Measurements from ENCODE around the gene HDAC4. TPM values are rescaled to one million over a fixed set of nuclear protein-coding genes. Genes with fewer than 3 reads are reported as not detected.

Gene HDAC4
- total RNA-seq, 2 experiments from 2014 or later, result 32.0 to 35.6 TPM

GRCh38 chr2:239056611-239057010, 344.2 kb downstream of the HDAC4 start:
- H3K27ac Mint-ChIP-seq, result no peak overlapping the region

GRCh38 chr2:239055756-239056493, 344.9 kb downstream of the HDAC4 start:
- CTCF ChIA-PET, result no interaction called here
- intact Hi-C loops (cut with micrococcal nuclease), result no loop called here

More at GRCh38 chr2:239056611-239057010, 344.2 kb downstream of the HDAC4 start:
- Mint-ChIP-seq H3K4me3 (no peak overlapping the region), H3K27me3 (ENCODE audit: low read depth) (no peaks in the 10 kb centered on the region), H3K9me3 (peaks cover 2% of the 10 kb centered on the region), H3K4me1 (ENCODE audit: low read depth) (no peaks in the 10 kb centered on the region), H3K36me3 (ENCODE audit: low read depth) (peaks cover 26% of the 10 kb centered on the region)
- CTCF ChIA-PET, result no interaction called here
- no peak for DNase-seq
- intact Hi-C loops (cut with micrococcal nuclease), result no loop called here

GRCh38 chr2:239054921-239055320, 345.9 kb downstream of the HDAC4 start:
- no peak overlapping the region for H3K27ac Mint-ChIP-seq
- intact Hi-C loops (cut with micrococcal nuclease), result no loop called here
- H3K36me3 Mint-ChIP-seq (ENCODE audit: low read depth), result peaks cover 18% of the 10 kb centered on the region
- no peak overlapping the region for H3K4me3 Mint-ChIP-seq
- H3K4me1 Mint-ChIP-seq (ENCODE audit: low read depth), result no peaks in the 10 kb centered on the region
- H3K27me3 Mint-ChIP-seq (ENCODE audit: low read depth), result no peaks in the 10 kb centered on the region
- no peak for DNase-seq
- peaks cover 2% of the 10 kb centered on the region for H3K9me3 Mint-ChIP-seq
- CTCF ChIA-PET, result no interaction called here

More at GRCh38 chr2:239055756-239056493, 344.9 kb downstream of the HDAC4 start:
- Mint-ChIP-seq H3K36me3 (ENCODE audit: low read depth) (peaks cover 21% of the 10 kb centered on the region), H3K27me3 (ENCODE audit: low read depth) (no peaks in the 10 kb centered on the region), H3K4me1 (ENCODE audit: low read depth) (no peaks in the 10 kb centered on the region), H3K9me3 (peaks cover 2% of the 10 kb centered on the region), H3K4me3 (no peak overlapping the region), H3K27ac (no peak overlapping the region)
- no peak for DNase-seq

DNA sequence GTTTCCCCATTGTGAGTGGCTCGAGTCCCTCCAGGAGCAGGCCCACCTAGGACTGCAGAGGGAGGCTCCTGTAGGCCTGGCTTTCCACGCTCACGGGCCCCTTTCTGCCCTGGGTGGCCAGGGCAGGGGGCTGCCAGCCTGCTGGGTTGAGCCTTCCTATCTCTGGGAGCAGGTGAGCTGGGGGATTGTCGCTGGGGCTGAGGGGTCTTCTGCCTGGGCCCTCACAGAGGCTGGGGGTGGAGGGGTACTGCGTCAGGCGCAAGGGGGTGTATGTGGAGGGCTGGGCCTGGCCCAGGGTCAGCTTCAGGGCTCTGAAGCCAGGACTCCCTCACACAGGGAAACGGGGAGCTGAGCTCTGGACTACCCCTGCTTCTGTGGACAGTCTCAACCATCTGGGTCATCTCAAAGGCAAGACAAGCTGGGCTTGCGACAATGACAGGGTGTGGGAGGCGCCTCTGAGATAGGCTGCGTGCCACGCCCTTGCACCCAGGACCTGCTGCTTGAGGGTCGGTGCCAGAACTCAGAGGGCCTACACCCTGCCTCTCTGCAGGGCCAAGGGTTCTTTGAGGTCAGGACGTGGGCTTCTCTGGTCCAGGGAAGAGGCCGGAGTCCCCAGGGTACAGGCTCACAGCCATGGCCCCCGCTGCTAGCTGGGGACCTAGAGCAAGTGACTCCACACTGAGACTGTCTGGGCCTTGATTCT, 346.9 kb downstream of the HDAC4 start:
- Mint-ChIP-seq H3K36me3 (ENCODE audit: low read depth) (peaks cover 18% of the 10 kb centered on the region), H3K27me3 (ENCODE audit: low read depth) (no peaks in the 10 kb centered on the region), H3K4me1 (ENCODE audit: low read depth) (no peaks in the 10 kb centered on the region), H3K27ac (no peak overlapping the region), H3K4me3 (no peak overlapping the region), H3K9me3 (no peaks in the 10 kb centered on the region)
- CTCF ChIA-PET, result no interaction called here
- intact Hi-C loops (cut with micrococcal nuclease), result no loop called here
- no peak for DNase-seq

DNA sequence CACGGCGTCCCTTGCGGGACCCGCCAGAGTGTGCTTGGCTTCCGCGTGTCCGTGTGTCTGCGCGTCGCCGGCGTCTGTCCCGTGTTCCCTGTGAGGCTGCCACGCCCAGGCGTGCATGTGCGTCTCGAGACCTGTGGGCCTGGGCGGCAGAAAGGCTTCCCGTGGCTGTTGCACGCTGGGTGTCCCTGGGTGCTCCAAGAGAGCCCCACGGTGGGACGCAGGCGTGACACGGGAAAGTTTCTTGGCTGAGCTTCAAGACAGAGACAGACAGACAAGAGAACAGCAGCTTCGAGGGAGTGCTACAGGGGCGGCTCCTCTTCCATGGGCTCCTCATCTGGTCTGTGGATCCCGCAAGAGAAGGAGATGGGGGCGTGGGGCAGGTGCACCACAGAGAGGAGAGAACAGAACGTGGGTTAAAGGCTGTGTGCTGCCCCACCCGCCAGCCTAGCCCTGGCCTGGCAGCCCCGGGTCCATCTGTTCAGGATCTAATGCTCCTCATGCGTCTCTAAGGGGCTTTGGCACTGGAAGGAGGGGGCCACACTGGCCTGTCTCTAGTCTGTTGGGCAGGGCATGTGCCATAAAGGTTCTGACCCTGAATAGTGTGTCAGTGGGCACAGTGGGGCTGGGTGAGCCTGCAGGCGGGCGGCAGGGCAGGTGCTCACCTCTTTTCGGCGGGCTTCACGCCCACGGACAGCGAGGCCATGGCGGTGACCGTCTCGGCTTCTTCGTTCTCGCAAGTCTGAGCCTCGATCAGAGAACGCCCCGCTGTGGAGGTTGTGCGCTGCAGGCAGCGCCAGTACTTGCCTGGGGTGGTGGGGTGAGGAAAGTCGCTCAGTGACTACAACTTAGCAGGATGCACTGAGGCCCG, 347.8 kb downstream of the HDAC4 start:
- Mint-ChIP-seq H3K9me3 (no peaks in the 10 kb centered on the region), H3K4me1 (ENCODE audit: low read depth) (no peaks in the 10 kb centered on the region), H3K36me3 (ENCODE audit: low read depth) (peaks cover 20% of the 10 kb centered on the region), H3K4me3 (no peak overlapping the region), H3K27ac (no peak overlapping the region), H3K27me3 (ENCODE audit: low read depth) (no peaks in the 10 kb centered on the region)
- no peak for DNase-seq
- intact Hi-C loops (cut with micrococcal nuclease), result no loop called here
- CTCF ChIA-PET, result no interaction called here

DNA sequence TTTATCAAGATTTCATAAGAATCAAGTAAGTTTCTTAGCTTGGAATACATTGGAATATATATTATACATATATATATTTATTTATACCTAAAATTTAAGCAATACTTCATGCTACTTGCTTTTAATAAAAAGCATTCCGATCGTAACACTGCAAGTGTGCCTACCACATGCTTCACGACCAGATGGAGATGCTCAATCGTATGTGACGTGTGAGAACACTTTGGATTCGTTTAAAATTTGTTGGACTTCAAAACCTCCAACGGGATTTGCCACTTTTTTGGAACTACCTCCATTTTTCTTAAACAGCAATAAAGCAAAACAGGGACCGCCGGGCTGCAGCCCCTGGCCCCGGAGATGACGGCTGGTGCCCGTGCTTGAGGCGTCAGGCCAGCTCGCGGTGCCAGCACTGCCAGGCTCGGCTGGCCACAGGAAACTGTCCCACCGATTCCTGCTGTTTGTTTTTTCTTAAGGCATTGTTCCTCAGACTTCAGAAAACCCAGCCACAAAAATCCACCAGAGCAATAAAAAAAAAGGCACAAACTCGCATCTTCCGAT, 348.9 kb downstream of the HDAC4 start:
- Mint-ChIP-seq H3K36me3 (ENCODE audit: low read depth) (peaks cover 20% of the 10 kb centered on the region), H3K27ac (no peak overlapping the region), H3K27me3 (ENCODE audit: low read depth) (no peaks in the 10 kb centered on the region), H3K4me1 (ENCODE audit: low read depth) (no peaks in the 10 kb centered on the region), H3K4me3 (no peak overlapping the region), H3K9me3 (no peaks in the 10 kb centered on the region)
- intact Hi-C loops (cut with micrococcal nuclease), result no loop called here
- CTCF ChIA-PET, result no interaction called here
- no peak for DNase-seq

DNA sequence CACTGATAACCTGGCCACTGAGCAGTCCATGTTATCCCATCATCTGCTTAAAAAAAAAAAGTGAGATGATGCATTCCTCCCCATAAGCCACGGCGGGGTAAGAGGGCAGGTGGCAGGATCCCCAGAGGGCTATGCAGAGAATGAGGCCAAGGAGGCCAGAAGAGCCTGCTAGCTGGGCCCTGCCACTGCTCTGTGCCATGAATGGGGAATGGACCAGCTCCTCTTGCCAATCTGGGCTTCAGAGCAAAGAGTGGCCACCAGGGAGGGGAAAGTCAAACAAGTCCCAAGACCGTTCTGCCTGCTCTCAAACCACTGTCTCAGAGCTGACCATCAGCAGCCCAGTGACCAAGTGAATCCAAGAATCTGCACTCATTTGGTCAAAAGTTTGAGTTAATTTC, 350.6 kb downstream of the HDAC4 start:
- intact Hi-C loops (cut with micrococcal nuclease), result no loop called here
- no peaks in the 10 kb centered on the region for H3K9me3 Mint-ChIP-seq
- no peaks in the 10 kb centered on the region for H3K27me3 Mint-ChIP-seq (ENCODE audit: low read depth)
- peaks cover 20% of the 10 kb centered on the region for H3K36me3 Mint-ChIP-seq (ENCODE audit: low read depth)
- H3K27ac Mint-ChIP-seq, result no peak overlapping the region
- no peak for DNase-seq
- no peak overlapping the region for H3K4me3 Mint-ChIP-seq
- CTCF ChIA-PET, result no interaction called here
- H3K4me1 Mint-ChIP-seq (ENCODE audit: low read depth), result no peaks in the 10 kb centered on the region

DNA sequence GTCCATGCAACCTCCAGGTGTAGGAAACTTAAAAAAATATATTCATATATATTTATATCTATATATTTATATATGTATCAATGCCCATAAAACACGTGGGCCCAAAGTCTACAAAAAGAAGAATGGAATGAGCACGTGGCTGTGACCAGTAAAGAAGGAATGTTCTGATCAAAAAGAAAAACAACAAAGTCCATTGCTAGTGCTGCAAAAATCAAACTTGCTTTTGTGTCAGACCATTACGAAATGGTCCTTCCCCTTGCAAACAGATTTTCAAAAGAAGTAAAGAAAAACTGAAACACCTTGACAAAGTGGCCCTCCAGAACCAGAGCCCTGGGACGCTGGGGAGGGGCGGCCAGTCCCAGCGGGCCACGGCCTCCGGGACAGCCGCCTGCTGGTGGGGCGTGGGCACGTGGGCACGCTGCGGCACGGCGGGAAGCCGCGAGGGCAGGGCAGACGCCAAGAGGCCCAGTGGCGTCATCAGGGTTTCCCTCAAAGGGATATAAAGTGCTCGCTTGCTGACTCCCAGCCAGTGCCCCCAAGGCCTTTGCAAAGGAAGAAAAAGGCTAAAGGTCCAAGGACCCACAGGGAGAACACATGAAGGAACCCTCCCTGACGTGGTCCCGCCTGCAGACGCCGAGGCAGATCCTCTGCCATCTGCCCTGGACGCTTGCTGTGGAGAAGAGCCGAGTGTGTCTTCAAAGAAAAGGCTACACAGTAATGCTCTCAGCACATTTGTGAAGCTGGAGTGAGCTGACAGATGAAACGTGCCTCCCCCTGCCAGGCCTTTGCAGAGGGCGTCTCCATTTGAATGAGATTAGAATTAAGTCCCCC, 351.2 kb downstream of the HDAC4 start:
- no peak overlapping the region for H3K27ac Mint-ChIP-seq
- no peaks in the 10 kb centered on the region for H3K27me3 Mint-ChIP-seq (ENCODE audit: low read depth)
- peaks cover 20% of the 10 kb centered on the region for H3K36me3 Mint-ChIP-seq (ENCODE audit: low read depth)
- no peak for DNase-seq
- H3K9me3 Mint-ChIP-seq, result no peaks in the 10 kb centered on the region
- CTCF ChIA-PET, result no interaction called here
- H3K4me3 Mint-ChIP-seq, result no peak overlapping the region
- H3K4me1 Mint-ChIP-seq (ENCODE audit: low read depth), result no peaks in the 10 kb centered on the region
- intact Hi-C loops (cut with micrococcal nuclease), result no loop called here

DNA sequence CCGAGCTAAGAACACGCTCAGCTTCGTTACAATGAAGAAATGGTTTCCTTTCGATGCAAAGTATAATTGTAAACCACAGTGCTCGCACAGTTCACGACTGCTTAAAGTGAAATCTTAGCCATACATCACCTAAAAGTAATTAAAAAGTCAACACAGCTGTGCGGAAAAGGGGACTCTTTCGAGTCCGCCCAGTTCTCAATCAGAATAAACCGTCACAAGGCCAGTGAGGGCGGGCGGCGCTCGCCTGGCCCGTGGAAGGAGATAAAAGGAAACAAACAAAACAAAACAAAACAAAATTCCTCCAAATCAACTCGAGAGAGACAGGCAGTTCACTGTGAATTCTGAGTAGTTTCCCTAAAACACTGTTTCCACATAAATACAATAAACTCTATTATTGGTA, 352.1 kb downstream of the HDAC4 start:
- Mint-ChIP-seq H3K27me3 (ENCODE audit: low read depth) (no peaks in the 10 kb centered on the region), H3K36me3 (ENCODE audit: low read depth) (peaks cover 19% of the 10 kb centered on the region), H3K27ac (no peak overlapping the region), H3K4me3 (no peak overlapping the region), H3K9me3 (no peaks in the 10 kb centered on the region), H3K4me1 (ENCODE audit: low read depth) (no peaks in the 10 kb centered on the region)
- intact Hi-C loops (cut with micrococcal nuclease), result no loop called here
- CTCF ChIA-PET, result interaction anchor here (1.1 kb wide), 1 partner anchor 9 kb away, joined by 3 read pairs; no protein-coding TSS in a partner anchor
- no peak for DNase-seq

DNA sequence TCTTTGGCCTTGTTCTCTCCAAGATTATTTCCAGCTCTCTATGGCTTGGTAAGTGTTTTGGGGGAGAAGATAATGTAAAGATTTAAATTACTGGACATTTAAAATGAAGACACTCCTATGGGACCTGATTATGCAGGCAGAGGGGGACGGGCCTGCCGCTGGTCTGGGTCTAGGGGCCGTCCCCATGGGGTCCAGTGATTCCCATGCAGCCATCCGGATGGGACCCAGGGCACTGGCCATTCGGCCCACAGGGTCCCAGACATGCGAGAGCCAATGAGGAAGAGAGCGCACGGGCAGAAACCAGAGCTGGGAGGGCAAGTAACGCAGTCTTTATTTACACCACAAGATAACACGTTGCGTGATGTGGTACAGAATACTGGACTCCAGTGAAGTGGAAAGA, 353.0 kb downstream of the HDAC4 start:
- no peaks in the 10 kb centered on the region for H3K27me3 Mint-ChIP-seq (ENCODE audit: low read depth)
- DNase-seq, result no peak
- H3K4me3 Mint-ChIP-seq, result no peak overlapping the region
- no peaks in the 10 kb centered on the region for H3K9me3 Mint-ChIP-seq
- peaks cover 15% of the 10 kb centered on the region for H3K36me3 Mint-ChIP-seq (ENCODE audit: low read depth)
- H3K27ac Mint-ChIP-seq, result no peak overlapping the region
- intact Hi-C loops (cut with micrococcal nuclease), result no loop called here
- CTCF ChIA-PET, result interaction anchor here (1.1 kb wide), 1 partner anchor 8 kb away, joined by 3 read pairs; no protein-coding TSS in a partner anchor
- H3K4me1 Mint-ChIP-seq (ENCODE audit: low read depth), result no peaks in the 10 kb centered on the region

GRCh38 chr2:239047420-239047819, 353.4 kb downstream of the HDAC4 start:
- Mint-ChIP-seq H3K27ac (no peak overlapping the region), H3K27me3 (ENCODE audit: low read depth) (no peaks in the 10 kb centered on the region), H3K36me3 (ENCODE audit: low read depth) (peaks cover 11% of the 10 kb centered on the region), H3K9me3 (no peaks in the 10 kb centered on the region), H3K4me3 (no peak overlapping the region), H3K4me1 (ENCODE audit: low read depth) (no peaks in the 10 kb centered on the region)
- intact Hi-C loops (cut with micrococcal nuclease), result no loop called here
- DNase-seq, result no peak
- CTCF ChIA-PET, result no interaction called here
